ENCODE measurements around the gene ZNF600.
"Not testable (repeated sequence)": the region's sequence is repeated elsewhere in the genome, so short reads cannot be mapped to it uniquely, and the experiment has no call there.

The ZNF600 gene

GRCh38 chr19:52726051-52726450 lies 60.5 kb downstream of the ZNF600 start:
- peaks cover 45% of the 10 kb centered on the region for H3K9me3 Mint-ChIP-seq
- not testable (repeated sequence) for H3K4me1 Mint-ChIP-seq (ENCODE audit: low read depth); H3K4me3 Mint-ChIP-seq; DNase-seq (ENCODE audit: low spot score); H3K27ac Mint-ChIP-seq; H3K27me3 Mint-ChIP-seq (ENCODE audit: low read depth)
- peaks cover 82% of the 10 kb centered on the region for H3K36me3 Mint-ChIP-seq (ENCODE audit: low read depth)

- peaks cover 82% of the 10 kb centered on the region for H3K36me3 Mint-ChIP-seq (ENCODE audit: low read depth)
- no peak overlapping the region for H3K4me3 Mint-ChIP-seq
- no peak overlapping the region for H3K27ac Mint-ChIP-seq
- no peaks in the 10 kb centered on the region for H3K27me3 Mint-ChIP-seq (ENCODE audit: low read depth)
- H3K4me1 Mint-ChIP-seq (ENCODE audit: low read depth): no peaks in the 10 kb centered on the region
- no peak for DNase-seq (ENCODE audit: low spot score)
- peaks cover 45% of the 10 kb centered on the region for H3K9me3 Mint-ChIP-seq
These were observed 61.0 kb downstream of the ZNF600 start for GRCh38 chr19:52725528-52725961.

- no peak overlapping the region for H3K27ac Mint-ChIP-seq
- no peak for DNase-seq (ENCODE audit: low spot score)
- no peaks in the 10 kb centered on the region for H3K4me1 Mint-ChIP-seq (ENCODE audit: low read depth)
- no peaks in the 10 kb centered on the region for H3K27me3 Mint-ChIP-seq (ENCODE audit: low read depth)
- peaks cover 44% of the 10 kb centered on the region for H3K9me3 Mint-ChIP-seq
- peaks cover 83% of the 10 kb centered on the region for H3K36me3 Mint-ChIP-seq (ENCODE audit: low read depth)
- no peak overlapping the region for H3K4me3 Mint-ChIP-seq
These were observed 61.7 kb downstream of the ZNF600 start for GRCh38 chr19:52724701-52725514.

- not testable (repeated sequence) for DNase-seq (ENCODE audit: low spot score); H3K4me3 Mint-ChIP-seq; H3K4me1 Mint-ChIP-seq (ENCODE audit: low read depth); H3K27me3 Mint-ChIP-seq (ENCODE audit: low read depth); H3K27ac Mint-ChIP-seq
- Mint-ChIP-seq H3K36me3 (ENCODE audit: low read depth) (peaks cover 85% of the 10 kb centered on the region), H3K9me3 (peaks cover 47% of the 10 kb centered on the region)
These were observed 62.5 kb downstream of the ZNF600 start for GRCh38 chr19:52723907-52724598.

- Mint-ChIP-seq H3K9me3 (peaks cover 46% of the 10 kb centered on the region), H3K27ac (no peak overlapping the region), H3K4me1 (ENCODE audit: low read depth) (no peaks in the 10 kb centered on the region), H3K27me3 (ENCODE audit: low read depth) (no peaks in the 10 kb centered on the region), H3K36me3 (ENCODE audit: low read depth) (peaks cover 79% of the 10 kb centered on the region), H3K4me3 (no peak overlapping the region)
- no peak for DNase-seq (ENCODE audit: low spot score)
These were observed 64.3 kb downstream of the ZNF600 start for GRCh38 chr19:52722062-52723003.

GRCh38 chr19:52720541-52720940 lies 66.0 kb downstream of the ZNF600 start:
- peaks cover 82% of the 10 kb centered on the region for H3K36me3 Mint-ChIP-seq (ENCODE audit: low read depth)
- H3K9me3 Mint-ChIP-seq: peaks cover 45% of the 10 kb centered on the region
- H3K4me1 Mint-ChIP-seq (ENCODE audit: low read depth); DNase-seq (ENCODE audit: low spot score); H3K27ac Mint-ChIP-seq; H3K4me3 Mint-ChIP-seq; H3K27me3 Mint-ChIP-seq (ENCODE audit: low read depth): not testable (repeated sequence)

- Mint-ChIP-seq H3K4me1 (ENCODE audit: low read depth) (peaks cover 8% of the 10 kb centered on the region), H3K27ac (no peak overlapping the region), H3K27me3 (ENCODE audit: low read depth) (no peaks in the 10 kb centered on the region), H3K9me3 (peaks cover 41% of the 10 kb centered on the region), H3K36me3 (ENCODE audit: low read depth) (peaks cover 86% of the 10 kb centered on the region), H3K4me3 (no peak overlapping the region)
- no peak for DNase-seq (ENCODE audit: low spot score)
These were observed 70.1 kb downstream of the ZNF600 start for GRCh38 chr19:52716522-52716921.

GRCh38 chr19:52715902-52716301 lies 70.7 kb downstream of the ZNF600 start:
- H3K36me3 Mint-ChIP-seq (ENCODE audit: low read depth): peaks cover 86% of the 10 kb centered on the region
- H3K9me3 Mint-ChIP-seq: peaks cover 45% of the 10 kb centered on the region
- not testable (repeated sequence) for H3K27me3 Mint-ChIP-seq (ENCODE audit: low read depth); H3K4me1 Mint-ChIP-seq (ENCODE audit: low read depth); H3K4me3 Mint-ChIP-seq
- DNase-seq (ENCODE audit: low spot score): peak; percentile 15
- H3K27ac Mint-ChIP-seq: peak overlapping the region; percentile 12

GRCh38 chr19:52715330-52715729 lies 71.3 kb downstream of the ZNF600 start:
- DNase-seq (ENCODE audit: low spot score); H3K4me3 Mint-ChIP-seq; H3K27me3 Mint-ChIP-seq (ENCODE audit: low read depth); H3K4me1 Mint-ChIP-seq (ENCODE audit: low read depth); H3K27ac Mint-ChIP-seq: not testable (repeated sequence)
- Mint-ChIP-seq H3K36me3 (ENCODE audit: low read depth) (peaks cover 89% of the 10 kb centered on the region), H3K9me3 (peaks cover 48% of the 10 kb centered on the region)

Measured in T-helper 2 cell treated with Interferon-gamma antibody and Interleukin-4, amounts not matched to agents 5 μg/mL and 100 μg/mL, for 36 hours (primary cell).